Ishikawa (cell line): ENCODE measurements around the gene HORMAD1.

Experiments used
- CEBPB ChIP-seq: IDR thresholded peaks from 2 replicates; pipeline ENCODE4 v1.6.1; 2012
- CREB1 ChIP-seq: IDR thresholded peaks from 2 replicates; pipeline ENCODE4 v1.6.1; 2012; ENCODE audit warnings: low read depth
- EGR1 ChIP-seq: IDR thresholded peaks from 2 replicates; pipeline ENCODE4 v1.6.1; 2012
- EP300 ChIP-seq: IDR thresholded peaks from 2 replicates; pipeline ENCODE4 v1.6.1; 2012; ENCODE audit warnings: borderline replicate concordance
- FOXM1 ChIP-seq: IDR thresholded peaks from 2 replicates; pipeline ENCODE4 v1.6.1; 2012; ENCODE audit warnings: low read depth, borderline replicate concordance
- NFIC ChIP-seq: IDR thresholded peaks from 2 replicates; pipeline ENCODE4 v1.6.1; 2012
- RAD21 ChIP-seq: IDR thresholded peaks from 2 replicates; pipeline ENCODE4 v1.6.1; 2012; ENCODE audit warnings: low read depth
- TAF1 ChIP-seq: IDR thresholded peaks from 2 replicates; pipeline ENCODE4 v1.6.1; 2012; ENCODE audit warnings: low read depth, mild to moderate bottlenecking
- TCF12 ChIP-seq: IDR thresholded peaks from 2 replicates; pipeline ENCODE4 v1.6.1; 2012; ENCODE audit warnings: low read depth
- TEAD4 ChIP-seq: IDR thresholded peaks from 2 replicates; pipeline ENCODE4 v1.6.1; 2012
- USF1 ChIP-seq: IDR thresholded peaks from 2 replicates; pipeline ENCODE4 v1.6.1; 2012
- YY1 ChIP-seq: IDR thresholded peaks from 2 replicates; pipeline ENCODE4 v1.6.1; 2012; ENCODE audit warnings: low read depth
- ZBTB7A ChIP-seq: IDR thresholded peaks from 2 replicates; pipeline ENCODE4 v1.6.1; 2012; ENCODE audit warnings: low read depth
- TF ChIP-seq, protein P1 (sequence below): IDR thresholded peaks from 2 replicates; pipeline ENCODE4 v1.6.1; 2012
- TF ChIP-seq, protein P2 (sequence below): IDR thresholded peaks from 2 replicates; pipeline ENCODE4 v1.6.1; 2012; ENCODE audit warnings: low read depth, mild to moderate bottlenecking

HORMAD1 gene

DNA sequence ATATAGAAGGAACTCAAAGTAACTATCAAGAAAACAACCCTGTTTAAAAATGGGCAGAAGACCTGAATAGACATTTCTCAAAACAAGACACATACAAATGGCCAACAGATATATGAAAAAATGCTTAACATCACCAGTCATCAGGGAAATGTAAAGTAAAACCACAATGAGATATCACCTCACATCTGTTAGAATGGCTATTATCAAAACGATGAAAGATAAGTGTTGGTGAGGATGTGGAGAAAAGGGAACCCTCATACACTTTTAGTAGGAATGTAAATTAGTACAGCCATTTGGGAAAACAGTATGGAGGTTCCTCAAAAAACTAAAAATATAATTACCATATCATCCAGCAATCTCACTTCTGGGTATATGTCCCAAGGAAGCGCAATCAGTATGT, 41.9 kb upstream of the HORMAD1 start:
- TF ChIP-seq USF1 (no peak), CREB1 (no peak), ZBTB7A (no peak), CEBPB (no peak)
- TF ChIP-seq, protein P1, sequence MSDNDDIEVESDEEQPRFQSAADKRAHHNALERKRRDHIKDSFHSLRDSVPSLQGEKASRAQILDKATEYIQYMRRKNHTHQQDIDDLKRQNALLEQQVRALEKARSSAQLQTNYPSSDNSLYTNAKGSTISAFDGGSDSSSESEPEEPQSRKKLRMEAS: no peak

DNA sequence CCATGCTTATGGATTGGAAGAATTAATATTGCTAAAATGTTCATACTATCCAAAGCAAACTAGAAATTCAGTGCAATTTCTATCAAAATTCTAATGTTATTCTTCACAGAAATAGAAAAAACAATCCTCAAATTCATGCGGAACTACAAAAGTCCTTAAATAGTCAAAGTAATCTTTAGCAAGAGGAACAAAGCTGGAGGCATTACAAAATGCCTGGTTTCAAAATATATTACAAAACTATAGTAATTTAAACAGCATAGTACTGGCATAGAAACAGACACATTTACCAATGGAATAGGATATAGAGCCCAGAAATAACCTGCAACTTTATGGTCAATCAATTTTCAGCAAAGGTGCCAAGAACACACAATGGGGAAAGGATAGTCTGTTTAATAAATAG, 41.1 kb upstream of the HORMAD1 start:
- TF ChIP-seq USF1: no peak
- no peak for TF ChIP-seq CREB1
- TF ChIP-seq, protein P2, sequence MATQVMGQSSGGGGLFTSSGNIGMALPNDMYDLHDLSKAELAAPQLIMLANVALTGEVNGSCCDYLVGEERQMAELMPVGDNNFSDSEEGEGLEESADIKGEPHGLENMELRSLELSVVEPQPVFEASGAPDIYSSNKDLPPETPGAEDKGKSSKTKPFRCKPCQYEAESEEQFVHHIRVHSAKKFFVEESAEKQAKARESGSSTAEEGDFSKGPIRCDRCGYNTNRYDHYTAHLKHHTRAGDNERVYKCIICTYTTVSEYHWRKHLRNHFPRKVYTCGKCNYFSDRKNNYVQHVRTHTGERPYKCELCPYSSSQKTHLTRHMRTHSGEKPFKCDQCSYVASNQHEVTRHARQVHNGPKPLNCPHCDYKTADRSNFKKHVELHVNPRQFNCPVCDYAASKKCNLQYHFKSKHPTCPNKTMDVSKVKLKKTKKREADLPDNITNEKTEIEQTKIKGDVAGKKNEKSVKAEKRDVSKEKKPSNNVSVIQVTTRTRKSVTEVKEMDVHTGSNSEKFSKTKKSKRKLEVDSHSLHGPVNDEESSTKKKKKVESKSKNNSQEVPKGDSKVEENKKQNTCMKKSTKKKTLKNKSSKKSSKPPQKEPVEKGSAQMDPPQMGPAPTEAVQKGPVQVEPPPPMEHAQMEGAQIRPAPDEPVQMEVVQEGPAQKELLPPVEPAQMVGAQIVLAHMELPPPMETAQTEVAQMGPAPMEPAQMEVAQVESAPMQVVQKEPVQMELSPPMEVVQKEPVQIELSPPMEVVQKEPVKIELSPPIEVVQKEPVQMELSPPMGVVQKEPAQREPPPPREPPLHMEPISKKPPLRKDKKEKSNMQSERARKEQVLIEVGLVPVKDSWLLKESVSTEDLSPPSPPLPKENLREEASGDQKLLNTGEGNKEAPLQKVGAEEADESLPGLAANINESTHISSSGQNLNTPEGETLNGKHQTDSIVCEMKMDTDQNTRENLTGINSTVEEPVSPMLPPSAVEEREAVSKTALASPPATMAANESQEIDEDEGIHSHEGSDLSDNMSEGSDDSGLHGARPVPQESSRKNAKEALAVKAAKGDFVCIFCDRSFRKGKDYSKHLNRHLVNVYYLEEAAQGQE: no peak
- TF ChIP-seq EP300: no peak
- TF ChIP-seq TCF12: no peak
- TF ChIP-seq TEAD4: no peak
- no peak for TF ChIP-seq EGR1
- no peak for TF ChIP-seq ZBTB7A
- no peak for TF ChIP-seq NFIC
- TF ChIP-seq FOXM1: no peak
- no peak for TF ChIP-seq RAD21

GRCh38 chr1:150760013-150760412, 39.3 kb upstream of the HORMAD1 start:
- TF ChIP-seq, protein P1: no peak
- TF ChIP-seq USF1 (no peak), YY1 (no peak), FOXM1 (no peak), TCF12 (no peak)
- TF ChIP-seq, protein P2: no peak

- TF ChIP-seq CEBPB (no peak), EGR1 (no peak), USF1 (no peak), CREB1 (no peak), TEAD4 (no peak), EP300 (no peak), FOXM1 (no peak), RAD21 (no peak), TAF1 (no peak), TCF12 (no peak), ZBTB7A (no peak), NFIC (no peak)
- TF ChIP-seq, protein P2: no peak
These were observed 32.7 kb upstream of the HORMAD1 start for GRCh38 chr1:150753416-150753815.

DNA sequence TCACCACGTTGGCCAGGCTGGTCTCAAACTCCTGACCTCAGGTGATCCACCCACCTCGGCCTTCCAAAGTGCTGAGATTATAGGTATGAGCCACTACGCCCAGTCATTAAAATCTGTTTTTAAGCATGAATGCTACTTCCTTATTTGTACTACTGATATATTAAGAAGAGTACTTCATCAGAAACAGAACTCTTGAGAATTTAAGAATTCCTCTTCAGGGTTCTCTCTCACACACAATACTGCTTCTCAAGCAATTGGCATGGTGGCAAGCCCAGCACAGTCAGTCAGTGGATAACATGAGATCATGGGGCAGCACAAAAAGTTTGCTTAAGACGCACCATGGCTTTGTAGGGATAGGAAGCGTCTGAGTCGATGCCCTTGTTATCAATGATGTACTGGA, 30.7 kb upstream of the HORMAD1 start:
- TF ChIP-seq TAF1: no peak
- TF ChIP-seq FOXM1: no peak
- no peak for TF ChIP-seq ZBTB7A
- no peak for TF ChIP-seq CEBPB
- TF ChIP-seq, protein P2: no peak
- TF ChIP-seq EP300: no peak
- no peak for TF ChIP-seq USF1
- no peak for TF ChIP-seq RAD21
- TF ChIP-seq YY1: no peak
- no peak for TF ChIP-seq EGR1
- TF ChIP-seq, protein P1: no peak
- no peak for TF ChIP-seq TCF12
- no peak for TF ChIP-seq CREB1
- TF ChIP-seq TEAD4: no peak
- no peak for TF ChIP-seq NFIC
